H9 (cell line): Measurements from ENCODE around the gene STK31. TPM values are rescaled to one million over a fixed set of nuclear protein-coding genes. Genes with fewer than 3 reads are reported as not detected.

Experiments used
- DNase-seq: peaks from one replicate; pipeline ENCODE4 v3.0.0-alpha.2; 2017
- H2AFZ ChIP-seq: one replicate; pipeline ENCODE4 v1.6.1; 2013; ENCODE audit warnings: mild to moderate bottlenecking, low read length, control low read depth, moderate library complexity
- H2AK5ac ChIP-seq: 2 replicates; pipeline ENCODE4 v1.6.1; 2013; ENCODE audit warnings: low read length, control low read depth, mixed read lengths; ENCODE audit not compliant: insufficient read length
- H2BK120ac ChIP-seq: one replicate; pipeline ENCODE4 v1.6.1; 2013; ENCODE audit warnings: low read depth, mild to moderate bottlenecking, low read length, control low read depth, inconsistent platforms; ENCODE audit not compliant: poor library complexity, severe bottlenecking
- H2BK12ac ChIP-seq: 2 replicates; pipeline ENCODE4 v1.6.1; 2013; ENCODE audit warnings: low read length, control low read depth, mixed read lengths, low read depth; ENCODE audit not compliant: insufficient read length
- H2BK15ac ChIP-seq: 2 replicates; pipeline ENCODE4 v1.6.1; 2013; ENCODE audit warnings: low read depth, low read length, control low read depth
- H2BK20ac ChIP-seq: one replicate; pipeline ENCODE4 v1.6.1; 2013; ENCODE audit warnings: low read depth, mild to moderate bottlenecking, low read length, control low read depth, inconsistent platforms; ENCODE audit not compliant: poor library complexity, severe bottlenecking
- H2BK5ac ChIP-seq: 2 replicates; pipeline ENCODE4 v1.6.1; 2013; ENCODE audit warnings: low read length, control low read depth, mixed read lengths; ENCODE audit not compliant: insufficient read length
- H3K14ac ChIP-seq: 2 replicates; pipeline ENCODE4 v1.6.1; 2013; ENCODE audit warnings: low read length, control low read depth; ENCODE audit not compliant: insufficient read depth
- H3K18ac ChIP-seq: 2 replicates; pipeline ENCODE4 v1.6.1; 2013; ENCODE audit warnings: low read depth, mild to moderate bottlenecking, mixed read lengths, low read length, control low read depth; ENCODE audit not compliant: insufficient read length
- H3K23ac ChIP-seq: 2 replicates; pipeline ENCODE4 v1.6.1; 2013; ENCODE audit warnings: low read length, control low read depth, mixed read lengths, low read depth; ENCODE audit not compliant: insufficient read length
- H3K23me2 ChIP-seq: 2 replicates; pipeline ENCODE4 v1.6.1; 2013; ENCODE audit warnings: low read depth, mild to moderate bottlenecking, mixed read lengths, low read length, control low read depth; ENCODE audit not compliant: insufficient read length, poor library complexity, severe bottlenecking
- H3K27ac ChIP-seq: 2 replicates; pipeline ENCODE4 v1.5.1; 2013; ENCODE audit warnings: low read length, control low read depth, mixed read lengths, low read depth; ENCODE audit not compliant: insufficient read length
- H3K27me3 ChIP-seq: 2 replicates; pipeline ENCODE4 v1.6.1; 2013; ENCODE audit warnings: low read length, control low read depth, inconsistent platforms; ENCODE audit not compliant: insufficient read depth
- H3K4ac ChIP-seq: 2 replicates; pipeline ENCODE4 v1.6.1; 2013; ENCODE audit warnings: low read depth, mild to moderate bottlenecking, control low read depth, inconsistent platforms, low read length, moderate library complexity
- H3K4me1 ChIP-seq: 2 replicates; pipeline ENCODE4 v1.6.1; 2013; ENCODE audit warnings: low read length, control low read depth, inconsistent platforms; ENCODE audit not compliant: insufficient read depth
- H3K4me2 ChIP-seq: 2 replicates; pipeline ENCODE4 v1.6.1; 2013; ENCODE audit warnings: low read length, control low read depth, mixed read lengths; ENCODE audit not compliant: insufficient read length, insufficient read depth
- H3K56ac ChIP-seq: 2 replicates; pipeline ENCODE4 v1.6.1; 2013; ENCODE audit warnings: low read depth, mild to moderate bottlenecking, mixed read lengths, low read length, control low read depth; ENCODE audit not compliant: insufficient read length
- H3K79me1 ChIP-seq: 2 replicates; pipeline ENCODE4 v1.6.1; 2013; ENCODE audit warnings: low read depth, mild to moderate bottlenecking, moderate library complexity, low read length, control low read depth, inconsistent platforms; ENCODE audit not compliant: insufficient read depth, poor library complexity, severe bottlenecking
- H3K79me2 ChIP-seq: 2 replicates; pipeline ENCODE4 v1.6.1; 2013; ENCODE audit warnings: low read length, control low read depth, inconsistent platforms; ENCODE audit not compliant: insufficient read depth
- H3K9ac ChIP-seq: 2 replicates; pipeline ENCODE4 v1.6.1; 2013; ENCODE audit warnings: low read length, control low read depth, mixed read lengths; ENCODE audit not compliant: insufficient read length; ENCODE audit errors: extremely low read depth
- H3K9me3 ChIP-seq: one replicate; pipeline ENCODE4 v1.6.1; 2013; ENCODE audit warnings: low read depth, low read length, inconsistent platforms; ENCODE audit not compliant: control insufficient read depth
- H3T11ph ChIP-seq: one replicate; pipeline ENCODE4 v1.6.1; 2013; ENCODE audit warnings: mild to moderate bottlenecking, low read length, control low read depth, inconsistent platforms
- H4K20me1 ChIP-seq: one replicate; pipeline ENCODE4 v1.6.1; 2013; ENCODE audit not compliant: control insufficient read depth, insufficient read length, insufficient read depth
- H4K5ac ChIP-seq: 2 replicates; pipeline ENCODE4 v1.6.1; 2013; ENCODE audit warnings: low read depth, mild to moderate bottlenecking, mixed read lengths, low read length, control low read depth; ENCODE audit not compliant: insufficient read length
- H4K8ac ChIP-seq: replicated peaks from 2 replicates; pipeline ENCODE4 v1.6.1; 2013; ENCODE audit warnings: low read length, control low read depth, mixed read lengths, low read depth; ENCODE audit not compliant: insufficient read length
- H4K91ac ChIP-seq: 2 replicates; pipeline ENCODE4 v1.6.1; 2013; ENCODE audit warnings: low read depth, mild to moderate bottlenecking, moderate library complexity, mixed read lengths, low read length, control low read depth; ENCODE audit not compliant: insufficient read length
- H3K27ac Mint-ChIP-seq, 3 experiments: 2 replicates in 2 of 3; 3 replicates in 1 of 3; pipeline ENCODE4 v1.8.0; 2020 to 2021; ENCODE audit warnings: mixed read lengths in 3 of 3, mild to moderate bottlenecking in 1 of 3, moderate library complexity in 1 of 3
- H3K27me3 Mint-ChIP-seq: 2 replicates; pipeline ENCODE4 v1.8.0; 2021; ENCODE audit warnings: low read depth, mild to moderate bottlenecking, moderate library complexity, mixed read lengths
- H3K36me3 Mint-ChIP-seq, 3 experiments: 2 replicates in 2 of 3; 3 replicates in 1 of 3; pipeline ENCODE4 v1.8.0; 2020 to 2021; ENCODE audit warnings: low read depth in 3 of 3, mixed read lengths in 3 of 3; ENCODE audit not compliant: insufficient read depth in 1 of 3
- H3K4me1 Mint-ChIP-seq, 2 experiments: 2 replicates each; pipeline ENCODE4 v1.8.0; 2020; ENCODE audit warnings: mixed read lengths in 2 of 2
- H3K4me3 Mint-ChIP-seq, 2 experiments: 2 replicates in 1 of 2; 3 replicates in 1 of 2; pipeline ENCODE4 v1.8.0; 2020 to 2021; ENCODE audit warnings: mild to moderate bottlenecking in 2 of 2, mixed read lengths in 2 of 2, moderate library complexity in 1 of 2
- H3K9me3 Mint-ChIP-seq, 2 experiments: 2 replicates in 1 of 2; 3 replicates in 1 of 2; pipeline ENCODE4 v1.8.0; 2020; ENCODE audit warnings: mild to moderate bottlenecking in 2 of 2, mixed read lengths in 2 of 2, moderate library complexity in 1 of 2
- WGBS: extraction: QIAGEN DNeasy Blood & Tissue Kit; methylation state at CpG from one replicate; pipeline ENCODE4 v1.1.7; 2013; ENCODE audit warnings: missing lambda C conversion rate, low lambda C conversion rate, mixed read lengths; ENCODE audit not compliant: insufficient read length; ENCODE audit errors: extremely low coverage; 5-methylcytosine and 5-hydroxymethylcytosine counted together
- total RNA-seq: library from RNA; stranded (reverse); gene quantifications from 2 replicates; pipeline ENCODE4 v1.2.1, GENCODE V29; 2021
- TF ChIP-seq, protein P1 (sequence below): fragments of 200-600 bp; sonication (generic); conservative IDR thresholded peaks from 3 replicates; pipeline ENCODE4 v1.8.0; 2021; ENCODE audit warnings: antibody characterized with exemption, mild to moderate bottlenecking

STK31 gene
- total RNA-seq, 1 experiment from 2014 or later: 0.24 TPM

DNA sequence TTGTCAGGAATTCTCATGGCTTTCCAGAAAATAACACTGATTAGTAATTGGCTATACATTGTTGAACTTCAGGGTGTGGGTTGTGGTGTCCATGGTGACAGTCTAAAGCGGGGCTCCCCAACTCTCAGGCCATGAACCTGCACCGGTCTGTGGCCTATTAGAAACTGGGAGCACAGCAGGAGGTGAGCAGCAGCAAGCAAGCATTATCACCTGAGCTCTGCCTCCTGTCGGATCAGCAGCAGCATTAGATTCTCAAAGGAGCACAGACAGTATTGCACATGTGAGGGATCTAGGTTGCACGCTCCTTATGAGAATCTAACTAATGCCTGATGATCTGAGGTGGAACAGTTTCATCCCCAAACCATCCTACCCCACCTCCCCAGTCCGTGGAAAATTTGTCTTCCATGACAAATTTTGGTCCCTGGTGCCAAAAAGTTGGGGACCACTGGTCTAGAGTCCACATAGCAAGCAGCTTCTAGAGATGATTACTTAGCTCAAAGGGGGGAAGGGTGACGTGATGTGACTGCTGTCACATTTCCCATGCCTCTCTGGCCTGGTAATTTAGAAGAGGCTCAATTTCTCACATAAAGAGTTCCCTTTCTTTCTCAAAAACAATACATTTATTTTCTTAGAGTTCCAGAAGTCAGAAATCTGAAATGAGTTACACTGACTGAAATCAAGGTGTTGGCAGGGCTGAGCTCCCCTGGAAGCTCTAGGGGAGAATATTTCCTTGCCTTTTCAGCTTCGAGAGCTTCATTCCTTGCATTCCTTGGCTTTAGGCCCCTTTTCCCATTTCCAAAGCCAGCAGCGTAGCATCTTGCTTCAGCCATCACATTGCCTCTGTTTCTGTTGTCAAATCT is 47.7 kb upstream of the STK31 start:
- Histone ChIP-seq H2BK20ac (no peak overlapping the region), H3K4me2 (no peak overlapping the region), H3K4me1 (peaks cover 7% of the 10 kb centered on the region; the same call in 1 of the 2 replicates), H2AK5ac (no peak overlapping the region), H4K91ac (no peak overlapping the region), H2BK5ac (no peak overlapping the region), H3K18ac (peak overlapping the region; percentile 1), H3K56ac (no peak overlapping the region), H3K14ac (peak overlapping the region; percentile 4; the same call in 1 of the 2 replicates), H2BK120ac (no peak overlapping the region), H3K27ac (peak overlapping the region; percentile 79), H3K9ac (no peak overlapping the region), H3K79me2 (no peaks in the 10 kb centered on the region), H3K4ac (no peak overlapping the region; the same call in 1 of the 2 replicates), H4K8ac (no peak overlapping the region), H3K9me3 (no peaks in the 10 kb centered on the region), H3K23ac (no peak overlapping the region), H2AFZ (peak overlapping the region; percentile 23), H3T11ph (no peak overlapping the region), H2BK12ac (no peak overlapping the region), H4K20me1 (no peaks in the 10 kb centered on the region), H3K23me2 (no peaks in the 10 kb centered on the region), H3K79me1 (no peaks in the 10 kb centered on the region), H4K5ac (no peak overlapping the region), H3K27me3 (no peaks in the 10 kb centered on the region), H2BK15ac (no peak overlapping the region)
- Mint-ChIP-seq H3K9me3 (peaks cover 12 to 18% of the 10 kb centered on the region in 2 experiments), H3K27ac (peak overlapping the region; percentile 68 to 89 (median 88); a peak in 6 of 7 replicates), H3K36me3 (peaks cover 7 to 13% (median 11%) of the 10 kb centered on the region in 3 experiments; a peak in 6 of 7 replicates), H3K4me3 (no peak overlapping the region; a peak in 1 of 5 replicates), H3K4me1 (peaks cover 31 to 32% of the 10 kb centered on the region in 2 experiments), H3K27me3 (no peaks in the 10 kb centered on the region)
- TF ChIP-seq, protein P1, sequence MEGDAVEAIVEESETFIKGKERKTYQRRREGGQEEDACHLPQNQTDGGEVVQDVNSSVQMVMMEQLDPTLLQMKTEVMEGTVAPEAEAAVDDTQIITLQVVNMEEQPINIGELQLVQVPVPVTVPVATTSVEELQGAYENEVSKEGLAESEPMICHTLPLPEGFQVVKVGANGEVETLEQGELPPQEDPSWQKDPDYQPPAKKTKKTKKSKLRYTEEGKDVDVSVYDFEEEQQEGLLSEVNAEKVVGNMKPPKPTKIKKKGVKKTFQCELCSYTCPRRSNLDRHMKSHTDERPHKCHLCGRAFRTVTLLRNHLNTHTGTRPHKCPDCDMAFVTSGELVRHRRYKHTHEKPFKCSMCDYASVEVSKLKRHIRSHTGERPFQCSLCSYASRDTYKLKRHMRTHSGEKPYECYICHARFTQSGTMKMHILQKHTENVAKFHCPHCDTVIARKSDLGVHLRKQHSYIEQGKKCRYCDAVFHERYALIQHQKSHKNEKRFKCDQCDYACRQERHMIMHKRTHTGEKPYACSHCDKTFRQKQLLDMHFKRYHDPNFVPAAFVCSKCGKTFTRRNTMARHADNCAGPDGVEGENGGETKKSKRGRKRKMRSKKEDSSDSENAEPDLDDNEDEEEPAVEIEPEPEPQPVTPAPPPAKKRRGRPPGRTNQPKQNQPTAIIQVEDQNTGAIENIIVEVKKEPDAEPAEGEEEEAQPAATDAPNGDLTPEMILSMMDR: peak; percentile 23; the same call in 1 of the 3 replicates
- WGBS: no CpG with 5 or more reads among the region's 8 CpGs
- DNase-seq: peak; percentile 52
